Trophoblast cell (in vitro differentiated cells and primary cell): ENCODE results near the gene TRAPPC2B.

Experiments
- DNase-seq, 2 donors: peaks; one replicate each; pipeline ENCODE4 v3.0.0-alpha.2; 2016
- H2AFZ ChIP-seq: 2 replicates; pipeline ENCODE4 v1.6.1; 2013; ENCODE audit warnings: low read length, moderate library complexity, mild to moderate bottlenecking; ENCODE audit not compliant: insufficient read depth, poor library complexity
- H2AK5ac ChIP-seq: 2 replicates; pipeline ENCODE4 v1.6.1; 2013; ENCODE audit warnings: mild to moderate bottlenecking, low read length
- H2BK120ac ChIP-seq: 2 replicates; pipeline ENCODE4 v1.6.1; 2013; ENCODE audit warnings: low read length, mild to moderate bottlenecking, moderate library complexity; ENCODE audit not compliant: insufficient read depth, poor library complexity
- H2BK12ac ChIP-seq: 2 replicates; pipeline ENCODE4 v1.6.1; 2013; ENCODE audit warnings: mild to moderate bottlenecking, low read length, moderate library complexity
- H2BK5ac ChIP-seq: 2 replicates; pipeline ENCODE4 v1.6.1; 2013; ENCODE audit warnings: low read length, low read depth, moderate library complexity, mild to moderate bottlenecking; ENCODE audit not compliant: poor library complexity
- H3K14ac ChIP-seq: 2 replicates; pipeline ENCODE4 v1.6.1; 2013; ENCODE audit warnings: mild to moderate bottlenecking, low read length
- H3K18ac ChIP-seq: 2 replicates; pipeline ENCODE4 v1.6.1; 2013; ENCODE audit warnings: mild to moderate bottlenecking, low read length
- H3K23ac ChIP-seq: 2 replicates; pipeline ENCODE4 v1.6.1; 2013; ENCODE audit warnings: low read length
- H3K27ac ChIP-seq: 2 replicates; pipeline ENCODE4 v1.5.1; 2013; ENCODE audit warnings: low read depth, mild to moderate bottlenecking, inconsistent platforms, low read length, moderate library complexity
- H3K27me3 ChIP-seq: 2 replicates; pipeline ENCODE4 v1.6.1; 2013; ENCODE audit warnings: inconsistent platforms, mild to moderate bottlenecking, low read length, moderate library complexity; ENCODE audit not compliant: insufficient read depth
- H3K36me3 ChIP-seq, 2 experiments: 1 replicate in 1 of 2; 2 replicates in 1 of 2; pipeline ENCODE4 v1.6.1; 2013; ENCODE audit warnings: low read length in 2 of 2, mild to moderate bottlenecking in 2 of 2, moderate library complexity in 1 of 2; ENCODE audit not compliant: insufficient read depth in 2 of 2, control insufficient read depth in 1 of 2
- H3K4ac ChIP-seq: 2 replicates; pipeline ENCODE4 v1.6.1; 2013; ENCODE audit warnings: low read depth, mild to moderate bottlenecking, low read length, moderate library complexity
- H3K4me1 ChIP-seq, 2 experiments: 1 replicate in 1 of 2; 2 replicates in 1 of 2; pipeline ENCODE4 v1.6.1; 2013; ENCODE audit warnings: low read length in 2 of 2, mild to moderate bottlenecking in 2 of 2, moderate library complexity in 1 of 2; ENCODE audit not compliant: insufficient read depth in 2 of 2, control insufficient read depth in 1 of 2
- H3K4me2 ChIP-seq: 2 replicates; pipeline ENCODE4 v1.6.1; 2013; ENCODE audit warnings: inconsistent platforms, mild to moderate bottlenecking, low read length, moderate library complexity
- H3K4me3 ChIP-seq: 2 replicates; pipeline ENCODE4 v1.5.1; 2013; ENCODE audit warnings: mild to moderate bottlenecking, low read depth, low read length, inconsistent platforms
- H3K79me1 ChIP-seq: one replicate; pipeline ENCODE4 v1.6.1; 2013; ENCODE audit warnings: low read length
- H3K79me2 ChIP-seq: 2 replicates; pipeline ENCODE4 v1.6.1; 2013; ENCODE audit warnings: low read length, mild to moderate bottlenecking; ENCODE audit not compliant: control insufficient read depth, insufficient read depth, poor library complexity
- H3K9ac ChIP-seq: 2 replicates; pipeline ENCODE4 v1.6.1; 2013; ENCODE audit warnings: mild to moderate bottlenecking, low read length
- H3K9me3 ChIP-seq: 2 replicates; pipeline ENCODE4 v1.6.1; 2013; ENCODE audit warnings: low read depth, mild to moderate bottlenecking, control low read depth, inconsistent platforms, low read length; ENCODE audit not compliant: insufficient read depth
- H4K12ac ChIP-seq: 2 replicates; pipeline ENCODE4 v1.6.1; 2013; ENCODE audit warnings: low read depth, mild to moderate bottlenecking, low read length, moderate library complexity
- H4K8ac ChIP-seq: 2 replicates; pipeline ENCODE4 v1.6.1; 2013; ENCODE audit warnings: low read depth, mild to moderate bottlenecking, low read length, moderate library complexity
- H4K91ac ChIP-seq: one replicate; pipeline ENCODE4 v1.6.1; 2013; ENCODE audit warnings: low read depth, mild to moderate bottlenecking, low read length, moderate library complexity
- WGBS: extraction: QIAGEN DNeasy Blood & Tissue Kit; methylation state at CpG from one replicate; pipeline ENCODE4 v1.1.7; 2013; ENCODE audit warnings: missing lambda C conversion rate; ENCODE audit not compliant: insufficient read length, insufficient coverage; ENCODE audit errors: extremely low coverage; 5-methylcytosine and 5-hydroxymethylcytosine counted together

Gene TRAPPC2B

GRCh38 chr19:57357406-57357805 lies 5.9 kb upstream of the TRAPPC2B start:
- no peaks in the 10 kb centered on the region for H3K79me2 ChIP-seq
- H3K27ac ChIP-seq, result no peak overlapping the region
- H3K9ac ChIP-seq, result no peak overlapping the region
- DNase-seq, result no peak
- no peak overlapping the region for H4K91ac ChIP-seq
- H4K8ac ChIP-seq, result no peak overlapping the region
- no peak overlapping the region for H3K4me3 ChIP-seq
- H2AFZ ChIP-seq, result no peak overlapping the region
- H2BK5ac ChIP-seq, result no peak overlapping the region
- H3K4me1 ChIP-seq, result peaks cover 0 to 1% of the 10 kb centered on the region in 2 experiments
- no peak overlapping the region for H2BK120ac ChIP-seq
- H3K14ac ChIP-seq, result no peak overlapping the region
- H3K18ac ChIP-seq, result no peak overlapping the region
- no peak overlapping the region for H3K23ac ChIP-seq
- H4K12ac ChIP-seq, result no peak overlapping the region
- H3K4me2 ChIP-seq, result no peak overlapping the region
- no peak overlapping the region for H2AK5ac ChIP-seq
- no peak overlapping the region for H2BK12ac ChIP-seq
- no peaks in the 10 kb centered on the region for H3K27me3 ChIP-seq
- WGBS, result no CpG with 5 or more reads among the region's 5 CpGs
- no peaks in the 10 kb centered on the region for H3K79me1 ChIP-seq
- H3K9me3 ChIP-seq, result no peaks in the 10 kb centered on the region
- no peak overlapping the region for H3K4ac ChIP-seq
- peaks cover 26 to 55% of the 10 kb centered on the region in 2 experiments for H3K36me3 ChIP-seq

- H3K36me3 ChIP-seq, result peaks cover 23 to 43% of the 10 kb centered on the region in 2 experiments
- H3K9me3 ChIP-seq, result no peaks in the 10 kb centered on the region
- H3K79me1 ChIP-seq, result peaks cover 7% of the 10 kb centered on the region
- peaks cover 5 to 6% of the 10 kb centered on the region in 2 experiments for H3K4me1 ChIP-seq
- no peak overlapping the region for H3K4me3 ChIP-seq
- no peaks in the 10 kb centered on the region for H3K27me3 ChIP-seq
- no peak overlapping the region for H2AFZ ChIP-seq
- H3K4me2 ChIP-seq, result no peak overlapping the region
- no peak overlapping the region for H3K14ac ChIP-seq
- H4K12ac ChIP-seq, result no peak overlapping the region
- DNase-seq, result no peak
- H3K9ac ChIP-seq, result no peak overlapping the region
- no peak overlapping the region for H2BK120ac ChIP-seq
- H2BK12ac ChIP-seq, result no peak overlapping the region
- no peak overlapping the region for H4K91ac ChIP-seq
- H4K8ac ChIP-seq, result no peak overlapping the region
- no peak overlapping the region for H2AK5ac ChIP-seq
- H3K4ac ChIP-seq, result no peak overlapping the region
- peaks cover 4% of the 10 kb centered on the region for H3K79me2 ChIP-seq
- H2BK5ac ChIP-seq, result no peak overlapping the region
- no peak overlapping the region for H3K27ac ChIP-seq
- no peak overlapping the region for H3K23ac ChIP-seq
- no peak overlapping the region for H3K18ac ChIP-seq
These were observed 4.1 kb upstream of the TRAPPC2B start for GRCh38 chr19:57359300-57359699.

GRCh38 chr19:57362419-57362818 lies 932 bp upstream of the TRAPPC2B start:
- H3K23ac ChIP-seq, result no peak overlapping the region
- H2BK120ac ChIP-seq, result no peak overlapping the region
- H4K91ac ChIP-seq, result no peak overlapping the region
- no peak overlapping the region for H2BK5ac ChIP-seq
- no peak overlapping the region for H3K27ac ChIP-seq
- no peaks in the 10 kb centered on the region for H3K27me3 ChIP-seq
- no peak overlapping the region for H3K14ac ChIP-seq
- no CpG with 5 or more reads among the region's 2 CpGs for WGBS
- H3K79me2 ChIP-seq, result peaks cover 4% of the 10 kb centered on the region
- peak overlapping the region; percentile 61 for H3K4me2 ChIP-seq
- H3K18ac ChIP-seq, result no peak overlapping the region
- peak overlapping the region; percentile 43 for H4K12ac ChIP-seq
- no peak overlapping the region for H3K4me3 ChIP-seq
- H3K9me3 ChIP-seq, result no peaks in the 10 kb centered on the region
- no peak overlapping the region for H2AK5ac ChIP-seq
- peaks cover 6 to 9% of the 10 kb centered on the region in 2 experiments for H3K4me1 ChIP-seq
- H3K79me1 ChIP-seq, result peaks cover 7% of the 10 kb centered on the region
- no peak overlapping the region for H4K8ac ChIP-seq
- H3K36me3 ChIP-seq, result peaks cover 4 to 13% of the 10 kb centered on the region in 2 experiments
- H2BK12ac ChIP-seq, result no peak overlapping the region
- H2AFZ ChIP-seq, result no peak overlapping the region
- no peak overlapping the region for H3K4ac ChIP-seq
- H3K9ac ChIP-seq, result no peak overlapping the region
- no peak for DNase-seq

GRCh38 chr19:57363688-57364181 lies 384 bp downstream of the TRAPPC2B start:
- Histone ChIP-seq H2BK12ac (no peak overlapping the region), H2BK5ac (no peak overlapping the region), H3K4ac (peak overlapping the region; percentile 84), H4K12ac (peak overlapping the region; percentile 69), H3K4me1 (peaks cover 6 to 9% of the 10 kb centered on the region in 2 experiments), H2BK120ac (peak overlapping the region; percentile 30), H3K27me3 (no peaks in the 10 kb centered on the region), H4K91ac (peak overlapping the region; percentile 78), H3K27ac (no peak overlapping the region), H4K8ac (peak overlapping the region; percentile 86), H2AFZ (peak overlapping the region; percentile 53), H3K4me3 (peak overlapping the region; percentile 91), H3K4me2 (peak overlapping the region; percentile 99), H3K36me3 (peaks cover 2 to 3% of the 10 kb centered on the region in 2 experiments), H3K23ac (no peak overlapping the region), H3K9ac (peak overlapping the region; percentile 86), H3K79me1 (peaks cover 7% of the 10 kb centered on the region), H3K79me2 (peaks cover 4% of the 10 kb centered on the region), H2AK5ac (peak overlapping the region; percentile 66), H3K9me3 (no peaks in the 10 kb centered on the region), H3K14ac (peak overlapping the region; percentile 73), H3K18ac (peak overlapping the region; percentile 63)
- no CpG with 5 or more reads among the region's 18 CpGs for WGBS
- peak in 1 of 2 donors; percentile 34 for DNase-seq
